Measurements from ENCODE around the gene ATG9B. TPM values are rescaled to one million over a fixed set of nuclear protein-coding genes. Genes with fewer than 3 reads are reported as not detected.

ATG9B gene
- total RNA-seq, 1 donor from 2014 or later = 0.85 TPM

GRCh38 chr7:151061213-151062110 lies 37.2 kb upstream of the ATG9B start:
- Mint-ChIP-seq H3K4me3 (ENCODE audit: unreplicated experiment) (peak overlapping the region; percentile 85), H3K4me1 (ENCODE audit: unreplicated experiment) (peaks cover 30% of the 10 kb centered on the region), H3K9me3 (ENCODE audit: unreplicated experiment) (no peaks in the 10 kb centered on the region), H3K27ac (ENCODE audit: unreplicated experiment) (no peak overlapping the region), H3K36me3 (ENCODE audit: low read depth, unreplicated experiment) (peaks cover 8% of the 10 kb centered on the region), H3K27me3 (ENCODE audit: unreplicated experiment) (peaks cover 11% of the 10 kb centered on the region)
- no peak for TF ChIP-seq CTCF (IDR thresholded peaks at IDR 0.05; ENCODE audit: unreplicated experiment)
- no peak for DNase-seq (ENCODE audit: low spot score)

GRCh38 chr7:151060416-151061212 lies 36.3 kb upstream of the ATG9B start:
- no peaks in the 10 kb centered on the region for H3K9me3 Mint-ChIP-seq (ENCODE audit: unreplicated experiment)

GRCh38 chr7:151060113-151060415 lies 35.8 kb upstream of the ATG9B start:
- H3K4me1 Mint-ChIP-seq (ENCODE audit: unreplicated experiment) = peaks cover 35% of the 10 kb centered on the region
- TF ChIP-seq CTCF (IDR thresholded peaks at IDR 0.05; ENCODE audit: unreplicated experiment) = peak; percentile 38
- DNase-seq (ENCODE audit: low spot score) = no peak
- no peaks in the 10 kb centered on the region for H3K9me3 Mint-ChIP-seq (ENCODE audit: unreplicated experiment)
- H3K27me3 Mint-ChIP-seq (ENCODE audit: unreplicated experiment) = peaks cover 11% of the 10 kb centered on the region
- no peak overlapping the region for H3K27ac Mint-ChIP-seq (ENCODE audit: unreplicated experiment)
- peak overlapping the region; percentile 88 for H3K4me3 Mint-ChIP-seq (ENCODE audit: unreplicated experiment)
- H3K36me3 Mint-ChIP-seq (ENCODE audit: low read depth, unreplicated experiment) = peaks cover 3% of the 10 kb centered on the region

More at GRCh38 chr7:151060416-151061212, 36.3 kb upstream of the ATG9B start:
- no peak for DNase-seq (ENCODE audit: low spot score)
- Mint-ChIP-seq H3K27ac (ENCODE audit: unreplicated experiment) (no peak overlapping the region), H3K4me1 (ENCODE audit: unreplicated experiment) (peaks cover 35% of the 10 kb centered on the region), H3K27me3 (ENCODE audit: unreplicated experiment) (peaks cover 11% of the 10 kb centered on the region), H3K36me3 (ENCODE audit: low read depth, unreplicated experiment) (peaks cover 8% of the 10 kb centered on the region), H3K4me3 (ENCODE audit: unreplicated experiment) (peak overlapping the region; percentile 88)
- TF ChIP-seq CTCF (IDR thresholded peaks at IDR 0.05; ENCODE audit: unreplicated experiment) = no peak

GRCh38 chr7:151059367-151060112 lies 35.2 kb upstream of the ATG9B start, which contains the start of gene SLC4A2:
Gene SLC4A2, plus strand, starts transcription at chr7:151059589. Its CDS starts 2,399 bp downstream, at chr7:151061988.
- TF ChIP-seq CTCF (IDR thresholded peaks at IDR 0.05; ENCODE audit: unreplicated experiment) = peak; percentile 67
- peak; percentile 65 for DNase-seq (ENCODE audit: low spot score)
- Mint-ChIP-seq H3K27me3 (ENCODE audit: unreplicated experiment) (peaks cover 13% of the 10 kb centered on the region), H3K4me1 (ENCODE audit: unreplicated experiment) (peaks cover 35% of the 10 kb centered on the region), H3K36me3 (ENCODE audit: low read depth, unreplicated experiment) (peaks cover 3% of the 10 kb centered on the region), H3K4me3 (ENCODE audit: unreplicated experiment) (peak within 1 kb of the TSS; percentile 96), H3K9me3 (ENCODE audit: unreplicated experiment) (no peaks in the 10 kb centered on the region), H3K27ac (ENCODE audit: unreplicated experiment) (peak within 1 kb of the TSS; percentile 89)

Measured in endothelial cell (in vitro differentiated cells).